Adrenal gland (tissue), 12 donors: ENCODE data around the gene AGPAT2. TPM values are rescaled to one million over a fixed set of nuclear protein-coding genes. Genes with fewer than 3 reads are reported as not detected.
A peak's percentile ranks its signal among the peaks of the same experiment; 100 is the strongest.

Experiments
- DNase-seq, 7 donors: peaks; one replicate each; pipeline ENCODE4 v3.0.0-alpha.2; 2019 to 2020
- H3K27ac ChIP-seq, 5 donors: fragments of 200-600 bp; sonication (generic) in 4 of 5; 1 replicate in 3 of 5; 2 replicates in 2 of 5; pipeline versions ENCODE4 v1.5.1 to v1.8.0; 2016 to 2020; ENCODE audit warnings: mild to moderate bottlenecking in 1 of 5
- H3K27me3 ChIP-seq: fragments of 200-600 bp; 2 replicates; pipeline ENCODE4 v1.8.0; 2021
- H3K36me3 ChIP-seq, 2 donors: fragments of 200-600 bp; replicated peaks in 1 of 2; 1 replicate in 1 of 2; 2 replicates in 1 of 2; pipeline versions ENCODE4 v1.5.1 to v1.8.0; 2018 to 2022
- H3K4me1 ChIP-seq, 2 donors: fragments of 200-600 bp; replicated peaks in 1 of 2; 1 replicate in 1 of 2; 2 replicates in 1 of 2; pipeline versions ENCODE4 v1.5.1 to v1.8.0; 2018 to 2021
- H3K4me3 ChIP-seq, 4 donors: fragments of 200-600 bp; sonication (generic) in 3 of 4; one replicate each; pipeline ENCODE4 v1.5.1; 2016 to 2018
- H3K9me3 ChIP-seq, 3 donors: fragments of 200-600 bp; sonication (generic) in 1 of 3; replicated peaks in 1 of 3; 1 replicate in 2 of 3; 2 replicates in 1 of 3; pipeline versions ENCODE4 v1.5.1 to v1.8.0; 2016 to 2021
- POLR2A ChIP-seq, 2 donors: fragments of 450-650 bp; IDR thresholded peaks; one replicate each; pipeline ENCODE4 v1.6.1; 2017; ENCODE audit warnings: antibody characterized with exemption in 2 of 2, mild to moderate bottlenecking in 2 of 2, moderate library complexity in 1 of 2
- WGBS, 4 donors: extraction: QIAGEN DNeasy Blood & Tissue Kit in 2 of 4; methylation state at CpG; one replicate each; pipeline versions ENCODE4 v1.1.5 to v1.1.7; 2013 to 2017; 5-methylcytosine and 5-hydroxymethylcytosine counted together
- intact Hi-C, 2 donors: fragments of 100-400 bp; cut with DNase I; formaldehyde crosslinking; loops; one replicate each; pipeline versions ENCODE4 v1.14.1 to v1.15.0; 2022 to 2023
- polyA plus RNA-seq, 3 donors: library from polyadenylated mRNA; stranded (reverse); fragments of 200-250 nt in 2 of 3; fragments of 350-450 nt in 1 of 3; fragmentation: Illumina TruSeq in 1 of 3; extraction: RNeasy Lipid Tissue Mini Kit (QIAGEN cat#74804) in 1 of 3; gene quantifications; one replicate each; pipeline ENCODE4 v1.2.3, GENCODE V29; 2013 to 2014
- total RNA-seq, 9 donors: library from RNA; depleted of rRNA in 4 of 9; stranded (reverse); fragments of >200 nt in 4 of 9; fragments of 120-200 nt in 1 of 9; fragmentation: NEBNext Ultra II Directional in 1 of 9; extraction: Animal tissue kit (Norgen Biotek cat#: 25700) in 1 of 9; gene quantifications; one replicate each; pipeline versions ENCODE4 v1.1.0 to v1.2.4, GENCODE V29; 2013 to 2023
- TF ChIP-seq, protein P1 (sequence below), 6 experiments: fragments of 450-650 bp in 4 of 6; fragments of 200-600 bp in 2 of 6; sonication (generic) in 1 of 6; IDR thresholded peaks; 1 replicate in 5 of 6; 2 replicates in 1 of 6; pipeline versions ENCODE4 v1.5.1 to v1.8.0; 2016 to 2021; ENCODE audit warnings: antibody characterized with exemption in 6 of 6, mild to moderate bottlenecking in 2 of 6, moderate library complexity in 1 of 6
- donor health status: healthy with polysubstance abuse.
- donor health status: Bipolar disorder and iron deficiency.
- donor health status: DM: yes; HTN: yes; CAD: no.
- donor health status: DM: no; HTN: no; CAD: no.
- donor health status: DM: no; HTN: no; CAD: no.
- donor health status: DM: yes; HTN: yes; CAD: no.

AGPAT2 gene
- total and polyA plus RNA-seq, 12 donors, result 6.4 to 274 (median 48.0) TPM

- 64 to 87% (median 65%) methylated on average over 12 to 40 of the region's 40 CpGs for WGBS, 4 donors
- Histone ChIP-seq H3K4me3 (peak overlapping the region in 1 of 4 donors; percentile 63), H3K9me3 (no peaks in the 10 kb centered on the region), H3K4me1 (no peaks in the 10 kb centered on the region), H3K27ac (peak overlapping the region in 1 of 5 donors; percentile 25), H3K36me3 (no peaks in the 10 kb centered on the region), H3K27me3 (peaks cover 15% of the 10 kb centered on the region)
- intact Hi-C loops, result no loop called here
- no peak for DNase-seq
- TF ChIP-seq, protein P1, sequence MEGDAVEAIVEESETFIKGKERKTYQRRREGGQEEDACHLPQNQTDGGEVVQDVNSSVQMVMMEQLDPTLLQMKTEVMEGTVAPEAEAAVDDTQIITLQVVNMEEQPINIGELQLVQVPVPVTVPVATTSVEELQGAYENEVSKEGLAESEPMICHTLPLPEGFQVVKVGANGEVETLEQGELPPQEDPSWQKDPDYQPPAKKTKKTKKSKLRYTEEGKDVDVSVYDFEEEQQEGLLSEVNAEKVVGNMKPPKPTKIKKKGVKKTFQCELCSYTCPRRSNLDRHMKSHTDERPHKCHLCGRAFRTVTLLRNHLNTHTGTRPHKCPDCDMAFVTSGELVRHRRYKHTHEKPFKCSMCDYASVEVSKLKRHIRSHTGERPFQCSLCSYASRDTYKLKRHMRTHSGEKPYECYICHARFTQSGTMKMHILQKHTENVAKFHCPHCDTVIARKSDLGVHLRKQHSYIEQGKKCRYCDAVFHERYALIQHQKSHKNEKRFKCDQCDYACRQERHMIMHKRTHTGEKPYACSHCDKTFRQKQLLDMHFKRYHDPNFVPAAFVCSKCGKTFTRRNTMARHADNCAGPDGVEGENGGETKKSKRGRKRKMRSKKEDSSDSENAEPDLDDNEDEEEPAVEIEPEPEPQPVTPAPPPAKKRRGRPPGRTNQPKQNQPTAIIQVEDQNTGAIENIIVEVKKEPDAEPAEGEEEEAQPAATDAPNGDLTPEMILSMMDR (IDR thresholded peaks at IDR 0.05), result no peak
- TF ChIP-seq POLR2A (IDR thresholded peaks at IDR 0.05), result no peak
These were observed 19.1 kb downstream of the AGPAT2 start for GRCh38 chr9:136667940-136668760.

DNA sequence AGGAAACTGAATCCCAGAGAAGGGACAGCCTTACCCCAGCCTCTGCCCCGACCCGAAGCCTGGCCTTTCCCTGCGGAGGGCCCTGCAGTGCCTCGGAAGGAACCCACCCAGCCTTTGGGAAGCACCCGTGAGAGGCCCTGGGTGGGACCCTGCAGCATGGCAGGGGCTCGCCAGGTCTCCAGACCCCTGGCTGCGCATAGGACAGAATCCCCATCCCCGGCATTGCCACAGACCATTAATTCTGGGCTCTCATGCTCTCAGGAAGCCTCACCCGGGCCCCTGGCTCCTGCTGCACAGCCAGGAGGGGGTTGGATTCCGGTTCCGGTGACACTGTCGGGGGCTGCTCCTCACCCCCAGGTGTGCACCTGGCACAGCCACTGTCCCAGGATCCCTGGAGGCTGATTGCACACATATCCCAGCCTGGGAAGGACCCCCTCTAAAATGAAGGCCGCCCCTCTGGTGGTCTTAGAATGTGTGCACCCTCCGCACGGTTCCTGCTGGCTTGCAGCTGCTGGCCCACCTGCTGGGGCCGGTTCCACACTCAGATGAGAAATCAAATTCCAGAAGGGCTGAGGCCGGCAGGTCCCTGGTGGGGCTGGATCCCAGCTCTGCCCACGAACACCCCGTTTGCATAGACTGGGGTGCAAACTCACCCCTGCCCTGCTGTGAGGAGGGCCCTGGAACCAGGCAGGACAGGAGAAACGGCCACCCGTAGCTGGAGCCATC, 19.9 kb downstream of the AGPAT2 start:
- peak overlapping the region in 1 of 4 donors; percentile 63 for H3K4me3 ChIP-seq
- H3K4me1 ChIP-seq, result no peaks in the 10 kb centered on the region
- peaks cover 18% of the 10 kb centered on the region for H3K27me3 ChIP-seq
- DNase-seq, result no peak
- intact Hi-C loops, result no loop called here
- no peaks in the 10 kb centered on the region for H3K36me3 ChIP-seq
- no peaks in the 10 kb centered on the region for H3K9me3 ChIP-seq
- TF ChIP-seq POLR2A (IDR thresholded peaks at IDR 0.05), result no peak
- TF ChIP-seq, protein P1 (IDR thresholded peaks at IDR 0.05), result no peak
- 65 to 100% (median 84%) methylated on average over 1 to 21 of the region's 21 CpGs for WGBS, 4 donors
- H3K27ac ChIP-seq, result peak overlapping the region in 1 of 5 donors; percentile 89

GRCh38 chr9:136666372-136667213, 20.7 kb downstream of the AGPAT2 start:
- Histone ChIP-seq H3K27ac (peak overlapping the region in 1 of 5 donors; percentile 89), H3K27me3 (peaks cover 18% of the 10 kb centered on the region)

More at GRCh38 chr9:136666372-136667213, 20.7 kb downstream of the AGPAT2 start:
- peak overlapping the region in 1 of 4 donors; percentile 63 for H3K4me3 ChIP-seq
- no peaks in the 10 kb centered on the region for H3K36me3 ChIP-seq
- intact Hi-C loops, result no loop called here
- WGBS, 4 donors, result 16 to 39% (median 20%) methylated on average over 10 to 35 of the region's 35 CpGs
- TF ChIP-seq, protein P1 (IDR thresholded peaks at IDR 0.05), result no peak
- no peak for TF ChIP-seq POLR2A (IDR thresholded peaks at IDR 0.05)
- H3K4me1 ChIP-seq, result no peaks in the 10 kb centered on the region
- no peaks in the 10 kb centered on the region for H3K9me3 ChIP-seq
- no peak for DNase-seq
